LNCaP clone FGC (cell line): ENCODE results near the gene NFE2L1.

Experiments used
- DNase-seq: peaks from one replicate; pipeline ENCODE4 v3.0.0-alpha.2; 2011; ENCODE audit warnings: low read depth
- H3K4me3 ChIP-seq: 2 replicates; pipeline ENCODE4 v1.5.1; 2011; ENCODE audit warnings: mild to moderate bottlenecking, low read depth, low read length, control low read depth
- TF ChIP-seq, protein P1 (sequence below): IDR thresholded peaks from 2 replicates; pipeline ENCODE4 v1.5.1; 2012; ENCODE audit warnings: mild to moderate bottlenecking; ENCODE audit not compliant: control insufficient read depth, insufficient read depth; ENCODE audit errors: extremely low read depth

Gene NFE2L1

DNA sequence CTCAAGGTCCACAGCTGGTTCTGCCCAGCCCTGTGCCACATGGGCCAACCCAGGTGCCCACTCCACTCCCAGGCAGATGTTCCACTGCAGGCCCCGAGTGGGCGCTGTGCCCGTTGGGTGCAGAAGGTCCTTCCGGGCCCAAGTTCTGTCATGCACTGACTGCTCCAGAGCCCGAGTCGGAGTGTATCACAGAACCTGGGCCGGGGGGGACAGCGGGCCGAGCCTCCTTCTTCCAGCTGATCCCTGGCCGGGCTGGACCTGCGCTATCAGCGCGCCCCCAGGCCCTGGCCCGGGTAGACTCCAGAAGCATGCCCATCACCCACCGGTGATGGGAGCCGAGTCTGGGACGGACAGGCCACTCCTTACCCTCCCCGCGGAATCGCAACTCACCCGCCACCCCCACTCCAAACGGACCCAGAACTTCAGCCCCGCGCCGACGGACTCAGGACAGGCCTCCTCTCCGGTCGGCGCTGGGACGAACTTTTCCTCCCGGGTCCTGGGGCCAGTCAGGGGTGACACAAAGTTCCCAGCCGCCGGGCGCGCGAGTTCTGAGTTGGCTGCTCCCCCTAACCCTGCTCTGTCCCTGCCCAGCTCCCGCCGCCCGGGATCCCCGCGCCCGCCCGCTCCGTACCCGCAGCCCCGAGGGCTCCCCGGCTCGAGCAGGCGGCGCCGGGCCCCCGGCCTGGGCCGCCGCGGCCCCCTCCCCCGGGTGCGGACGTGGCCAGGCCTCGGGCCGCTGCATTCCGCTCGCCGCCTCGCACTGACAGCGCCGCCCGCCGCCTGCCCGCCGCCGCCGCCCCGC lies 10.9 kb upstream of the NFE2L1 start, which contains the start of gene COPZ2:
Gene COPZ2 (minus strand): TSS at position 762 of the 802 bp plus-strand sequence. CDS start 20 bp downstream, at position 742.
- TF ChIP-seq, protein P1, sequence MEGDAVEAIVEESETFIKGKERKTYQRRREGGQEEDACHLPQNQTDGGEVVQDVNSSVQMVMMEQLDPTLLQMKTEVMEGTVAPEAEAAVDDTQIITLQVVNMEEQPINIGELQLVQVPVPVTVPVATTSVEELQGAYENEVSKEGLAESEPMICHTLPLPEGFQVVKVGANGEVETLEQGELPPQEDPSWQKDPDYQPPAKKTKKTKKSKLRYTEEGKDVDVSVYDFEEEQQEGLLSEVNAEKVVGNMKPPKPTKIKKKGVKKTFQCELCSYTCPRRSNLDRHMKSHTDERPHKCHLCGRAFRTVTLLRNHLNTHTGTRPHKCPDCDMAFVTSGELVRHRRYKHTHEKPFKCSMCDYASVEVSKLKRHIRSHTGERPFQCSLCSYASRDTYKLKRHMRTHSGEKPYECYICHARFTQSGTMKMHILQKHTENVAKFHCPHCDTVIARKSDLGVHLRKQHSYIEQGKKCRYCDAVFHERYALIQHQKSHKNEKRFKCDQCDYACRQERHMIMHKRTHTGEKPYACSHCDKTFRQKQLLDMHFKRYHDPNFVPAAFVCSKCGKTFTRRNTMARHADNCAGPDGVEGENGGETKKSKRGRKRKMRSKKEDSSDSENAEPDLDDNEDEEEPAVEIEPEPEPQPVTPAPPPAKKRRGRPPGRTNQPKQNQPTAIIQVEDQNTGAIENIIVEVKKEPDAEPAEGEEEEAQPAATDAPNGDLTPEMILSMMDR = no peak
- H3K4me3 ChIP-seq = no peak within 1 kb of the TSS
- no peak for DNase-seq

GRCh38 chr17:48037838-48038323 lies 10.3 kb upstream of the NFE2L1 start:
- H3K4me3 ChIP-seq = no peak overlapping the region
- TF ChIP-seq, protein P1 = no peak
- no peak for DNase-seq

- no peak for DNase-seq
- no peak overlapping the region for H3K4me3 ChIP-seq
- TF ChIP-seq, protein P1 = no peak
These were observed 9.5 kb upstream of the NFE2L1 start for GRCh38 chr17:48038687-48039086.

GRCh38 chr17:48043176-48043575 lies 5.0 kb upstream of the NFE2L1 start:
- no peak for DNase-seq
- no peak overlapping the region for H3K4me3 ChIP-seq
- TF ChIP-seq, protein P1 = no peak

GRCh38 chr17:48044851-48045250 lies 3.3 kb upstream of the NFE2L1 start:
- TF ChIP-seq, protein P1 = no peak
- no peak for DNase-seq
- no peak overlapping the region for H3K4me3 ChIP-seq

DNA sequence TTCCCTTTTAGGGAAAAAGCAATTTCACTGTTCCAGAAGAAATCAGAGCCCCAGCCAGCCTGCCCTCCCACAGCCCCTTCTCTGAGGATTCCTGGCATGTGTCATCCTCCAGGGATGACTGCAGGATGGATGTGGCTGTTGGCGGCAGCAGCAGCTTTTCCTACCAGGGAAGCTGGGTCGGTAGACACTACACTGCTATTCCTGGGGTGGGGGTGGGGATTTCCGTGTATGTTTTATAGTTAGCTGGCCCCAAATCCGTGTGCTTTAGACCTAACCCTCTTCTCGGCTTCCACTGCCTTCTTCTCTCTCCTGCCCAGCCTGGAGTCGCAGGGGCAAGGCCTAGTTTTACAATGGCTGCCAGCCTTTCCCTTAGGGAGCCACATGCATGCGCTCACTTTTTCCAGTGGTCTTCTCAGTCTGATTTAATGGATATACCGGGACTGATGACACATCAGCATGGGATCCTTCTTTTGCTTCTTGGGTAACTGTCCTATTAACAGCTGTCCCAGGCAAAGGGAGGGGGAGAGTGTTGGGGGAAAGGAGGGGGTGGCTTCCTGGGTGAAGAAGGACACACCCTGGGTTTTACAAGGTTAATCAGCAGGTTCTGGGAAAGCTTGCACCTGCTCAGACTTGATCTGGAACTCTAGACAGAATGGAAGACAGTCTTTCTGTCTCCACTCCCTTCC lies 2.7 kb upstream of the NFE2L1 start:
- TF ChIP-seq, protein P1 = no peak
- no peak overlapping the region for H3K4me3 ChIP-seq
- DNase-seq = no peak
